ENCODE measurements around the gene XYLT2. TPM values are rescaled to one million over a fixed set of nuclear protein-coding genes. Genes with fewer than 3 reads are reported as not detected.

XYLT2 gene
- total and polyA plus RNA-seq, 10 of the 15 experiments (the other 5 are each of a cell fraction or from before 2014, with no cell fraction given), result 0.82 to 20.6 (median 13.0) TPM

DNA sequence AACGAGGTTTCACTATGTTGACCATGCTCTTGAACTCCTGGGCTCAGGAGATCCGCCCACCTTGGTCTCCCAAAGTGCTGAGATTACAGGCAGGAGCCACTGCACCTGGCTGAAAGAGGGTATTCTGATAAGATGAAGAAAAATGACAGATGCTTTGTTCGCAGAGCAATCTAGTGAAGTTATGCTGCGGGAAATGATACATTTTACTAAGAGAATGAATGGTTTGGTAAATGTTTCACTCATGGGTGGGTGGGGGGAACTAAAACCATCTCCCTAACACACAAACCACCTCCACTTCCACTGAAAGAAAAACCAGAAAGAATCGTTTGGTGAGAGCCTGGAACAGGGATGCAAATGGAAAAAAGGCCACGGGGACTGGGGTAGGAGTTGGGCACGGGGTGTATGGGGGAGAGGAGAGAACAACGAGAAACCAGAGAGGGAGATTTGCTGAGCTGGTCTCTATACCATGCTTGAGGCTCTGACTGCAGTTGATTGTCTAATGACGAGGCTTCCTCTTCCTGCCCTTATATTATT lies 19.0 kb upstream of the XYLT2 start (continued):
- no peak for TF ChIP-seq POU2F2 (IDR thresholded peaks at IDR 0.05; ENCODE audit: borderline replicate concordance, low read depth, low read length)
- peak; percentile 68; the same call in 1 of the 2 replicates for TF ChIP-seq MTA2 (IDR thresholded peaks at IDR 0.05; ENCODE audit: low read depth)
- no peak for TF ChIP-seq STAT1 (conservative IDR thresholded peaks at IDR 0.05)
- peak; percentile 48 for TF ChIP-seq BCL11A (IDR thresholded peaks at IDR 0.05; ENCODE audit: low read depth, low read length)
- TF ChIP-seq SRF (IDR thresholded peaks at IDR 0.05; ENCODE audit: low read depth in 2 of 2, low read length in 2 of 2), result no peak
- TF ChIP-seq ZNF24 (IDR thresholded peaks at IDR 0.05), result peak; percentile 69; the same call in 1 of the 2 replicates
- 0 out of 2 replicates have a peak, but pooled peaks have one; percentile 35 for TF ChIP-seq ATF7 (IDR thresholded peaks at IDR 0.05; ENCODE audit: low read depth)
- TF ChIP-seq, protein P1, sequence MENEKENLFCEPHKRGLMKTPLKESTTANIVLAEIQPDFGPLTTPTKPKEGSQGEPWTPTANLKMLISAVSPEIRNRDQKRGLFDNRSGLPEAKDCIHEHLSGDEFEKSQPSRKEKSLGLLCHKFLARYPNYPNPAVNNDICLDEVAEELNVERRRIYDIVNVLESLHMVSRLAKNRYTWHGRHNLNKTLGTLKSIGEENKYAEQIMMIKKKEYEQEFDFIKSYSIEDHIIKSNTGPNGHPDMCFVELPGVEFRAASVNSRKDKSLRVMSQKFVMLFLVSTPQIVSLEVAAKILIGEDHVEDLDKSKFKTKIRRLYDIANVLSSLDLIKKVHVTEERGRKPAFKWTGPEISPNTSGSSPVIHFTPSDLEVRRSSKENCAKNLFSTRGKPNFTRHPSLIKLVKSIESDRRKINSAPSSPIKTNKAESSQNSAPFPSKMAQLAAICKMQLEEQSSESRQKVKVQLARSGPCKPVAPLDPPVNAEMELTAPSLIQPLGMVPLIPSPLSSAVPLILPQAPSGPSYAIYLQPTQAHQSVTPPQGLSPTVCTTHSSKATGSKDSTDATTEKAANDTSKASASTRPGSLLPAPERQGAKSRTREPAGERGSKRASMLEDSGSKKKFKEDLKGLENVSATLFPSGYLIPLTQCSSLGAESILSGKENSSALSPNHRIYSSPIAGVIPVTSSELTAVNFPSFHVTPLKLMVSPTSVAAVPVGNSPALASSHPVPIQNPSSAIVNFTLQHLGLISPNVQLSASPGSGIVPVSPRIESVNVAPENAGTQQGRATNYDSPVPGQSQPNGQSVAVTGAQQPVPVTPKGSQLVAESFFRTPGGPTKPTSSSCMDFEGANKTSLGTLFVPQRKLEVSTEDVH (IDR thresholded peaks at IDR 0.05; ENCODE audit: low read depth, partially characterized antibody), result no peak
- no peak for TF ChIP-seq STAT3 (IDR thresholded peaks at IDR 0.05; ENCODE audit: low read depth, low read length)
- TF ChIP-seq ETV6 (conservative IDR thresholded peaks at IDR 0.05 in 1 of 2, IDR thresholded peaks at IDR 0.05 in 1 of 2; ENCODE audit: borderline replicate concordance in 1 of 2, low read depth in 1 of 2), result no peak
- TF ChIP-seq CBX3 (IDR thresholded peaks at IDR 0.05; ENCODE audit: borderline replicate concordance, low read depth), result no peak
- TF ChIP-seq, protein P2, sequence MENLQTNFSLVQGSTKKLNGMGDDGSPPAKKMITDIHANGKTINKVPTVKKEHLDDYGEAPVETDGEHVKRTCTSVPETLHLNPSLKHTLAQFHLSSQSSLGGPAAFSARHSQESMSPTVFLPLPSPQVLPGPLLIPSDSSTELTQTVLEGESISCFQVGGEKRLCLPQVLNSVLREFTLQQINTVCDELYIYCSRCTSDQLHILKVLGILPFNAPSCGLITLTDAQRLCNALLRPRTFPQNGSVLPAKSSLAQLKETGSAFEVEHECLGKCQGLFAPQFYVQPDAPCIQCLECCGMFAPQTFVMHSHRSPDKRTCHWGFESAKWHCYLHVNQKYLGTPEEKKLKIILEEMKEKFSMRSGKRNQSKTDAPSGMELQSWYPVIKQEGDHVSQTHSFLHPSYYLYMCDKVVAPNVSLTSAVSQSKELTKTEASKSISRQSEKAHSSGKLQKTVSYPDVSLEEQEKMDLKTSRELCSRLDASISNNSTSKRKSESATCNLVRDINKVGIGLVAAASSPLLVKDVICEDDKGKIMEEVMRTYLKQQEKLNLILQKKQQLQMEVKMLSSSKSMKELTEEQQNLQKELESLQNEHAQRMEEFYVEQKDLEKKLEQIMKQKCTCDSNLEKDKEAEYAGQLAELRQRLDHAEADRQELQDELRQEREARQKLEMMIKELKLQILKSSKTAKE (IDR thresholded peaks at IDR 0.05; ENCODE audit: low read depth, poor library complexity, severe bottlenecking), result peak; percentile 27
- TF ChIP-seq BHLHE40 (IDR thresholded peaks at IDR 0.05; ENCODE audit: borderline replicate concordance in 1 of 2, low read depth in 2 of 2, low read length in 1 of 2), result no peak
- peak; percentile 89 for TF ChIP-seq IKZF1 (conservative IDR thresholded peaks at IDR 0.05)
- TF ChIP-seq FOXK2 (IDR thresholded peaks at IDR 0.05), result no peak
- TF ChIP-seq, protein P3, sequence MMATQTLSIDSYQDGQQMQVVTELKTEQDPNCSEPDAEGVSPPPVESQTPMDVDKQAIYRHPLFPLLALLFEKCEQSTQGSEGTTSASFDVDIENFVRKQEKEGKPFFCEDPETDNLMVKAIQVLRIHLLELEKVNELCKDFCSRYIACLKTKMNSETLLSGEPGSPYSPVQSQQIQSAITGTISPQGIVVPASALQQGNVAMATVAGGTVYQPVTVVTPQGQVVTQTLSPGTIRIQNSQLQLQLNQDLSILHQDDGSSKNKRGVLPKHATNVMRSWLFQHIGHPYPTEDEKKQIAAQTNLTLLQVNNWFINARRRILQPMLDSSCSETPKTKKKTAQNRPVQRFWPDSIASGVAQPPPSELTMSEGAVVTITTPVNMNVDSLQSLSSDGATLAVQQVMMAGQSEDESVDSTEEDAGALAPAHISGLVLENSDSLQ (IDR thresholded peaks at IDR 0.05), result 0 out of 2 replicates have a peak, but pooled peaks have one; percentile 10

Data from GM12878 (cell line).